ENCODE measurements around the gene TEKT1. TPM values are rescaled to one million over a fixed set of nuclear protein-coding genes. Genes with fewer than 3 reads are reported as not detected.
A peak's percentile ranks its signal among the peaks of the same experiment; 100 is the strongest.

Gene TEKT1
- total and polyA plus RNA-seq, 9 of the 15 experiments (the other 6 are each of a cell fraction or from before 2014, with no cell fraction given) = 0.06 TPM; not detected in 8

DNA sequence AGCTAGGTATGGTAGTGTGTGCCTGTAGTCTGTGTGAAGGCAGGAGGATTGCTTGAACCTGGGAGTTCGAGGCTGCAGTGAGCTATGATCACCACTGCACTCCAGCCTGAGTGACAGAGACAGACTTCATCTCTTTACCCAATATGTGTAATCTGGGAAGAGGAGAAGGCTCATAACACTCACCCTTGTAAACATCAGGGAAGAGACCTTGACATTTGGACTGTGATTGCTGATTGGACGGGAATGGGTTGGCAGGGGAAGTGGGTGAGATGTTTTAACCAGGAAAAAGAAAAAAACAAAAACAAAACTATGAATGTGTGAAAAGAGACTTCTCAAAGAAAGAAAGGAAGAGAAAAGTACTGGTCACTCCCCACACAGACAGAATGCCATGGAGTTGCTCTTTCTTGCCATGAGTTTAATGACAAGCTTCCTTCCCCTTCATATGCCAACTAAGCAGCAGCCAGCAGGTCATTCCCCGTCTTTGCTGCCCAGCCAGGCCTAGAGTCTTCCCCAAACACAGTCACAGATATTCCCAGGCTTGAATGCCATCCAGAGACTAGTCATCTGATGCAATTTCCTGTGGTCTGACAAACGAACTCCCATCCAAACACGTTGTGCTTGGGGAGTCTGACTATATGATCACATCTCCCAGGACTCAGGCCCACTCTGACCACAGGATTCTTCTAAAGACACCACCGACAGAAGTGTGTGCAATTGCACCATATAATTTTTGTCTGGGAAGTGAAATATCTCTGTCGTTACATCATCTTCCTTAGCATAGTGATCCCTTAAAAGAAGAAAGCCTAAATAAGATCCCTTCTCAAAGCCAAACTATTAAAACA lies 79.2 kb downstream of the TEKT1 start (continued):
- TF ChIP-seq NR1H2 (CRISPR knock-in tag; IDR thresholded peaks at IDR 0.05) (no peak), MGA (IDR thresholded peaks at IDR 0.05) (no peak), ZNF766 (CRISPR knock-in tag; conservative IDR thresholded peaks at IDR 0.05) (no peak), PATZ1 (CRISPR knock-in tag; IDR thresholded peaks at IDR 0.05; ENCODE audit: borderline replicate concordance) (no peak), L3MBTL2 (IDR thresholded peaks at IDR 0.05) (0 out of 2 replicates have a peak, but pooled peaks have one; percentile 33), TCF7 (IDR thresholded peaks at IDR 0.05; ENCODE audit: borderline replicate concordance) (no peak), ZNF79 (CRISPR knock-in tag; IDR thresholded peaks at IDR 0.05; ENCODE audit: low read depth) (no peak)
- TF ChIP-seq, protein P1, sequence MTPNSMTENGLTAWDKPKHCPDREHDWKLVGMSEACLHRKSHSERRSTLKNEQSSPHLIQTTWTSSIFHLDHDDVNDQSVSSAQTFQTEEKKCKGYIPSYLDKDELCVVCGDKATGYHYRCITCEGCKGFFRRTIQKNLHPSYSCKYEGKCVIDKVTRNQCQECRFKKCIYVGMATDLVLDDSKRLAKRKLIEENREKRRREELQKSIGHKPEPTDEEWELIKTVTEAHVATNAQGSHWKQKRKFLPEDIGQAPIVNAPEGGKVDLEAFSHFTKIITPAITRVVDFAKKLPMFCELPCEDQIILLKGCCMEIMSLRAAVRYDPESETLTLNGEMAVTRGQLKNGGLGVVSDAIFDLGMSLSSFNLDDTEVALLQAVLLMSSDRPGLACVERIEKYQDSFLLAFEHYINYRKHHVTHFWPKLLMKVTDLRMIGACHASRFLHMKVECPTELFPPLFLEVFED (CRISPR knock-in tag; conservative IDR thresholded peaks at IDR 0.05) = no peak
